Kidney epithelial cell (primary cell): ENCODE measurements around the gene TIFAB. TPM values are rescaled to one million over a fixed set of nuclear protein-coding genes. Genes with fewer than 3 reads are reported as not detected.

ENCODE experiments used
- DNase-seq: peaks from one replicate; pipeline ENCODE4 v3.0.0-alpha.2; 2010; ENCODE audit warnings: low read depth
- H3K27me3 ChIP-seq: 2 replicates; pipeline ENCODE4 v1.6.0; 2011; ENCODE audit warnings: low read length; ENCODE audit not compliant: control insufficient read depth, insufficient read depth
- H3K36me3 ChIP-seq: 2 replicates; pipeline ENCODE4 v1.5.1; 2011; ENCODE audit warnings: low read length; ENCODE audit not compliant: control insufficient read depth, insufficient read depth
- H3K4me3 ChIP-seq: 2 replicates; pipeline ENCODE4 v1.5.1; 2011; ENCODE audit warnings: low read depth, mild to moderate bottlenecking, control low read depth, low read length
- CTCF ChIP-seq: IDR thresholded peaks from 2 replicates; pipeline ENCODE4 v1.5.1; 2011; ENCODE audit warnings: mild to moderate bottlenecking, moderate library complexity, low read length, control low read depth, inconsistent platforms; ENCODE audit not compliant: insufficient read depth, poor library complexity, severe bottlenecking
- total RNA-seq: library from RNA; depleted of rRNA; stranded (reverse); fragments of >200 nt; gene quantifications from 2 replicates; pipeline ENCODE4 v1.2.3, GENCODE V29; 2015

Gene TIFAB
- total RNA-seq, 1 donor from 2014 or later: not detected

- H3K4me3 ChIP-seq: no peak overlapping the region
- DNase-seq: no peak
- peaks cover 41% of the 10 kb centered on the region for H3K27me3 ChIP-seq
- no peak for TF ChIP-seq CTCF
- no peaks in the 10 kb centered on the region for H3K36me3 ChIP-seq
Observed at GRCh38 chr5:135492319-135492626, 40.1 kb upstream of the TIFAB start.

- no peak overlapping the region for H3K4me3 ChIP-seq
Observed at GRCh38 chr5:135491552-135492318, 39.6 kb upstream of the TIFAB start.

GRCh38 chr5:135491038-135491551 lies 38.9 kb upstream of the TIFAB start:
- DNase-seq: no peak
- no peak for TF ChIP-seq CTCF
- Histone ChIP-seq H3K36me3 (no peaks in the 10 kb centered on the region), H3K27me3 (peaks cover 47% of the 10 kb centered on the region), H3K4me3 (no peak overlapping the region)

More at GRCh38 chr5:135491552-135492318, 39.6 kb upstream of the TIFAB start:
- no peak for DNase-seq
- no peak for TF ChIP-seq CTCF
- H3K36me3 ChIP-seq: no peaks in the 10 kb centered on the region
- peaks cover 45% of the 10 kb centered on the region for H3K27me3 ChIP-seq

GRCh38 chr5:135490245-135491037 lies 38.3 kb upstream of the TIFAB start:
- Histone ChIP-seq H3K4me3 (no peak overlapping the region), H3K27me3 (peaks cover 52% of the 10 kb centered on the region), H3K36me3 (no peaks in the 10 kb centered on the region)
- DNase-seq: no peak
- no peak for TF ChIP-seq CTCF

GRCh38 chr5:135489466-135490244 lies 37.5 kb upstream of the TIFAB start:
- Histone ChIP-seq H3K4me3 (peak overlapping the region; percentile 31), H3K36me3 (no peaks in the 10 kb centered on the region), H3K27me3 (peaks cover 55% of the 10 kb centered on the region)
- TF ChIP-seq CTCF: no peak
- no peak for DNase-seq
